Ovary (tissue), 9 donors: ENCODE measurements around the gene PTPRQ. TPM values are rescaled to one million over a fixed set of nuclear protein-coding genes. Genes with fewer than 3 reads are reported as not detected.
"Not testable (repeated sequence)": the region's sequence is repeated elsewhere in the genome, so short reads cannot be mapped to it uniquely, and the experiment has no call there.

Experiments used
- DNase-seq, 5 donors: peaks; one replicate each; pipeline ENCODE4 v3.0.0-alpha.2; 2019 to 2020
- H3K27ac ChIP-seq, 2 donors: fragments of 200-600 bp; one replicate each; pipeline versions ENCODE4 v1.5.1 to v1.8.0; 2019 to 2022
- H3K27me3 ChIP-seq: fragments of 200-600 bp; one replicate; pipeline ENCODE4 v1.8.0; 2022
- H3K36me3 ChIP-seq: fragments of 200-600 bp; sonication (generic); one replicate; pipeline ENCODE4 v1.5.1; 2019
- H3K4me1 ChIP-seq: one replicate; pipeline ENCODE4 v1.8.1; 2013; ENCODE audit warnings: mild to moderate bottlenecking, moderate library complexity; ENCODE audit not compliant: insufficient read depth
- H3K4me3 ChIP-seq: fragments of 200-600 bp; sonication (generic); one replicate; pipeline ENCODE4 v1.5.1; 2017
- H3K9me3 ChIP-seq, 2 donors: fragments of 200-600 bp in 1 of 2; sonication (generic) in 1 of 2; one replicate each; pipeline versions ENCODE4 v1.5.1 to v1.8.1; 2013 to 2019; ENCODE audit warnings: mild to moderate bottlenecking in 1 of 2, moderate library complexity in 1 of 2
- CTCF ChIP-seq, 3 donors: fragments of 450-650 bp in 2 of 3; fragments of 200-600 bp in 1 of 3; IDR thresholded peaks; one replicate each; pipeline versions ENCODE4 v1.5.1 to v1.8.0; 2016 to 2022; ENCODE audit warnings: antibody characterized with exemption in 3 of 3, mild to moderate bottlenecking in 1 of 3
- EP300 ChIP-seq: sonication (generic); formaldehyde crosslinking; IDR thresholded peaks from one replicate; pipeline ENCODE4 v1.6.1; 2017; ENCODE audit warnings: antibody characterized with exemption
- POLR2A ChIP-seq: fragments of 450-650 bp; IDR thresholded peaks from one replicate; pipeline ENCODE4 v1.6.1; 2017; ENCODE audit warnings: antibody characterized with exemption, mild to moderate bottlenecking, moderate library complexity
- WGBS, 3 donors: extraction: QIAGEN DNeasy Blood & Tissue Kit in 1 of 3; methylation state at CpG; one replicate each; pipeline versions ENCODE4 v1.1.5 to v1.1.7; 2013 to 2017; 5-methylcytosine and 5-hydroxymethylcytosine counted together
- intact Hi-C, 4 donors: fragments of 100-400 bp; cut with DNase I; formaldehyde crosslinking; loops; one replicate each; pipeline versions ENCODE4 v1.11.0 to v1.15.1; 2022 to 2023
- polyA plus RNA-seq, 2 donors: library from polyadenylated mRNA; stranded (reverse); fragments of 200-250 nt in 1 of 2; fragments of 350-450 nt in 1 of 2; fragmentation: Illumina TruSeq in 1 of 2; extraction: RNeasy Lipid Tissue Mini Kit (QIAGEN cat#74804) in 1 of 2; gene quantifications; one replicate each; pipeline ENCODE4 v1.2.3, GENCODE V29; 2013 to 2014
- total RNA-seq, 7 donors: library from RNA; depleted of rRNA in 2 of 7; stranded (reverse); fragments of >200 nt in 2 of 7; fragmentation: NEBNext Ultra II Directional in 3 of 7; extraction: Animal tissue kit (Norgen Biotek cat#: 25700) in 3 of 7; gene quantifications; one replicate each; pipeline versions ENCODE4 v1.1.0 to v1.2.4, GENCODE V29; 2016 to 2023
- donor health status: DM: no; HTN: no; CAD: no; lungs with moderate emphysema.
- donor health status: DM: no; HTN: no; CAD: no.
- donor health status: Bipolar disorder and iron deficiency.
- donor health status: DM: yes; HTN: yes; CAD: no.
- donor health status: DM: no; HTN: no; CAD: no.
- donor health status: DM: yes; HTN: yes; CAD: no.

Gene PTPRQ
- total and polyA plus RNA-seq, 9 donors = 0.05 to 18.8 (median 0.23) TPM

- no peak for TF ChIP-seq EP300
- TF ChIP-seq CTCF (IDR thresholded peaks at IDR 0.05) = no peak
- no peak for TF ChIP-seq POLR2A
- no peaks in the 10 kb centered on the region for H3K4me1 ChIP-seq
- WGBS, 3 donors = 9 to 16% (median 9%) methylated on average over 5 of the region's 5 CpGs
- no peaks in the 10 kb centered on the region for H3K36me3 ChIP-seq
- intact Hi-C loops = no loop called here
- no peak overlapping the region for H3K27ac ChIP-seq
- no peak for DNase-seq
- H3K4me3 ChIP-seq = no peak overlapping the region
- H3K27me3 ChIP-seq = no peaks in the 10 kb centered on the region
- H3K9me3 ChIP-seq = no peaks in the 10 kb centered on the region
These were observed 1.2 kb downstream of the PTPRQ start for GRCh38 chr12:80445083-80445793.

- intact Hi-C loops = no loop called here
- no peak for TF ChIP-seq CTCF (IDR thresholded peaks at IDR 0.05)
- TF ChIP-seq POLR2A = no peak
- TF ChIP-seq EP300 = no peak
- no peaks in the 10 kb centered on the region for H3K27me3 ChIP-seq
- H3K36me3 ChIP-seq = no peaks in the 10 kb centered on the region
- no peak overlapping the region for H3K27ac ChIP-seq
- DNase-seq = no peak
- 57 to 76% (median 68%) methylated on average over 1 of the region's 1 CpG for WGBS, 3 donors
- H3K4me3 ChIP-seq = no peak overlapping the region
- H3K9me3 ChIP-seq = no peaks in the 10 kb centered on the region
- H3K4me1 ChIP-seq = no peaks in the 10 kb centered on the region
These were observed 12.5 kb downstream of the PTPRQ start for GRCh38 chr12:80456513-80456912.

DNA sequence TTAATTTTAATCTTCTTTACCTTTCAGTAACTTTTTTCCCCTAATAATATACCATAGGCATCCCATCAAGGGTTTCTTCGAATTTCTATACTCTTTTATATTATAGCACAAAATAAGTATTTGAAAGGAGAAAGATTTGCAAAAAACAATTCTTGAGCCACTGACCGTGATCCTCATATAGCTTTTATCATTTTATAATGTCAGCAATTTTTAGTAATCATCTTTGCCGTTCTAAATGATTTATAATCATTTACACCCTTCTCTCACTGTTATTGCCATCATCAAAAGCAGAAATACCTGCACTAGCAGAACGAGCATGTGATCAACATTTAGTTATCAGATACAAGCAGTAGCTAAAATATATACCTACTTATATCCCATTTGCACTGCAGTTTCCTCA, 16.9 kb downstream of the PTPRQ start:
- WGBS, 3 donors = 85 to 90% (median 88%) methylated on average over 4 of the region's 4 CpGs
- Histone ChIP-seq H3K27me3 (no peaks in the 10 kb centered on the region), H3K27ac (no peak overlapping the region), H3K9me3 (no peaks in the 10 kb centered on the region), H3K36me3 (no peaks in the 10 kb centered on the region), H3K4me1 (no peaks in the 10 kb centered on the region), H3K4me3 (no peak overlapping the region)
- no peak for DNase-seq
- no peak for TF ChIP-seq CTCF (IDR thresholded peaks at IDR 0.05)
- no peak for TF ChIP-seq EP300
- TF ChIP-seq POLR2A = no peak
- intact Hi-C loops = no loop called here

DNA sequence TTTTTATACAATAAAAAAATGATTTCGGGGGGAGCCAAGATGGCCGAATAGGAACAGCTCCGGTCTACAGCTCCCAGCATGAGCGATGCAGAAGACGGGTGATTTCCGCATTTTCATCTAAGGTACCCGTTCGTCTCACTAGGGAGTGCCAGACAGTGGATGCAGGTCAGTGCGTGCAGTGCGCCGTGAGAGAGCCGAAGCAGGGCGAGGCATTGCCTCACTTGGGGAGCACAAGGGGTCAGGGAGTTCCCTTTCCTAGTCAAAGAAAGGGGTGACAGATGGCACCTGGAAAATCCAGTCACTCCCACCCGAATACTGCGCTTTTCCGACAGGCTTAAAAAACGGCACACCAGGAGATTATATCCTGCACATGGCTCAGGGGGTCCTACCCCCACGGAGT, 17.8 kb downstream of the PTPRQ start:
- DNase-seq, H3K4me1 ChIP-seq, intact Hi-C loops, H3K9me3 ChIP-seq, H3K27ac ChIP-seq, H3K4me3 ChIP-seq, H3K27me3 ChIP-seq, H3K36me3 ChIP-seq: not testable (repeated sequence)
- 80 to 83% (median 81%) methylated on average over 18 of the region's 18 CpGs for WGBS, 3 donors

DNA sequence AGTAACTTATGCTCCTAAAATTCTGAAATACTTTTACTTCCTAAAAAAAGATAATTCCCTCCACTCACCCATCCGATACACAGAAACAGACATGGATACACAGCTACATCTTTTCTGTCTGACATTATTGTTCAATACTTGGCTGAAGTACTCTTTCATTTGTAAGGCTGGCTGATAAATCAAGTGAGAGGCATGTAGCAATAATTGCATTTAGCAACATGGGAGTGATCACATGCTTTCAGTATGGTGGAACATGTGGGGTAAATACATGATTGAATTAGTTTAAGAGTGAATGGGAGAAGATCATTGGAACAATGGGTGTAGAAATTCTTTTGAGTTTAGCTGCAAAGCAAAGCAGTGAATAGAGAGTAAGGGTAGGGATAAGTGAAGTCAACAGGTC, 25.6 kb downstream of the PTPRQ start:
- Histone ChIP-seq H3K36me3 (no peaks in the 10 kb centered on the region), H3K27ac (no peak overlapping the region), H3K4me3 (no peak overlapping the region), H3K9me3 (no peaks in the 10 kb centered on the region), H3K27me3 (no peaks in the 10 kb centered on the region), H3K4me1 (no peaks in the 10 kb centered on the region)
- intact Hi-C loops = no loop called here
- WGBS, 3 donors = 73 to 82% (median 80%) methylated on average over 1 of the region's 1 CpG
- DNase-seq = no peak
- TF ChIP-seq CTCF (IDR thresholded peaks at IDR 0.05) (no peak), EP300 (no peak), POLR2A (no peak)
